ENCODE measurements around the gene ECT2. TPM values are rescaled to one million over a fixed set of nuclear protein-coding genes. Genes with fewer than 3 reads are reported as not detected.
"Not testable (repeated sequence)": the region's sequence is repeated elsewhere in the genome, so short reads cannot be mapped to it uniquely, and the experiment has no call there.

The ECT2 gene
- total RNA-seq, 1 experiment from 2014 or later = 77.4 TPM

DNA sequence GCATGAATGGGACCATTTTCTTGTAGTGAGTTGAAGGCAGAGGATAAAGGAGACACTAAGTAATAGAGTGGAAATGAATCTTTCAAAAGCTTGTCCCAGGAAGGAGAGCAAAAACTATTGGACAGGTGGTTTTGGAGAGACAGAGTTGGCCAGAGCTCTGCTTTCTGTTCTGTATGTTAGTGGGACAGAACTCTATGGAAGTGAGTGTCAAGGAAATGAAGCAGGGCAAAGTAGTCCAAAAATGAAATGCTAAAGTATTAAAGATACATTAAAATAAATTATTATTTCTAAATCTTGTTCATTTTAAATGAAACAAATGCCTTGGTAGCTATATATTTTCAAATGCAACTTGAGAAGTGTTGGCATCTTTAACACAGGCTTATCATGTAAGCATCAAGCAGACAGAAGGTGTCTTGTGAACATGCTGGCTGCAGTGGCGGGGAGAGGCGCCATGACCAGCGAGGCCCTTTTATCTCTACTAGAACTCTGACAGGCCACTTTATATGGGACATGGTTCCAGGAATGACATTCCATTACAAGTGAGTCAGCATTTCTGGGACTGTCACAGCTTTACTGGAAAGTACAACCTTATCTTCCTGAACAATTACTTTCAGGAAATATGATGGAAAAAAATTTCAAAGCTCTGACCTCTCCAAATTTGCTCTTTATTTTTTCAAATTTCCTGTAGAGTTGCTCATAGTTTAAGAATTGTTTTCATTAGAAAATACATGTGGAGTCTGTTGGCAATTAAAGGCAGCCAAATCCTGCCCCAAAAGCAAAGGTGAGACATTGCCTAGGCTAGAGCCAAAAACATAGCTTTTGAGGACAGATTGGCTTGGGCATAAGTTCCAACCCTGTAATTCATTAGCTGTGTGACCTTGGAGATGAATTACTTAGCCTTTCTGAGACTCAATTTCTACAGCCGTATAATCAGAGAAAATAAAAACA is 106.5 kb downstream of the ECT2 start:
- intact Hi-C loops (cut with micrococcal nuclease) = no loop called here
- no peaks in the 10 kb centered on the region for H3K9me3 ChIP-seq (ENCODE audit: low read length)
- no peak overlapping the region for H3K4me3 ChIP-seq (ENCODE audit: low read length)
- BruUV-seq (replicated peaks) = no TSS peak
- ATAC-seq (peak; percentile 22; the same call in 1 of the 2 replicates), DNase-seq (peak; percentile 32)
- no peak for TF ChIP-seq EZH2phosphoT487 (IDR thresholded peaks at IDR 0.05; ENCODE audit: borderline replicate concordance, low read length)
- TF ChIP-seq EZH2 (IDR thresholded peaks at IDR 0.05; ENCODE audit: low read length, unreplicated experiment) = no peak
- TF ChIP-seq, protein P1, sequence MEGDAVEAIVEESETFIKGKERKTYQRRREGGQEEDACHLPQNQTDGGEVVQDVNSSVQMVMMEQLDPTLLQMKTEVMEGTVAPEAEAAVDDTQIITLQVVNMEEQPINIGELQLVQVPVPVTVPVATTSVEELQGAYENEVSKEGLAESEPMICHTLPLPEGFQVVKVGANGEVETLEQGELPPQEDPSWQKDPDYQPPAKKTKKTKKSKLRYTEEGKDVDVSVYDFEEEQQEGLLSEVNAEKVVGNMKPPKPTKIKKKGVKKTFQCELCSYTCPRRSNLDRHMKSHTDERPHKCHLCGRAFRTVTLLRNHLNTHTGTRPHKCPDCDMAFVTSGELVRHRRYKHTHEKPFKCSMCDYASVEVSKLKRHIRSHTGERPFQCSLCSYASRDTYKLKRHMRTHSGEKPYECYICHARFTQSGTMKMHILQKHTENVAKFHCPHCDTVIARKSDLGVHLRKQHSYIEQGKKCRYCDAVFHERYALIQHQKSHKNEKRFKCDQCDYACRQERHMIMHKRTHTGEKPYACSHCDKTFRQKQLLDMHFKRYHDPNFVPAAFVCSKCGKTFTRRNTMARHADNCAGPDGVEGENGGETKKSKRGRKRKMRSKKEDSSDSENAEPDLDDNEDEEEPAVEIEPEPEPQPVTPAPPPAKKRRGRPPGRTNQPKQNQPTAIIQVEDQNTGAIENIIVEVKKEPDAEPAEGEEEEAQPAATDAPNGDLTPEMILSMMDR (conservative IDR thresholded peaks at IDR 0.05; ENCODE audit: low read depth, low read length) = no peak
- H3K9ac ChIP-seq (ENCODE audit: low read length) = no peak overlapping the region
- H4K20me1 ChIP-seq (ENCODE audit: low read length) = no peaks in the 10 kb centered on the region
- peaks cover 42% of the 10 kb centered on the region for H3K27me3 ChIP-seq (ENCODE audit: low read length)
- no peak overlapping the region for H2AFZ ChIP-seq (ENCODE audit: low read length)
- H3F3A ChIP-seq (ENCODE audit: low read length, unreplicated experiment) = no peaks in the 10 kb centered on the region
- no peaks in the 10 kb centered on the region for H3K36me3 ChIP-seq (ENCODE audit: low read depth, low read length)
- no peaks in the 10 kb centered on the region for H3K9me2 ChIP-seq (replicated peaks; ENCODE audit: low read length)
- no peak overlapping the region for H3K4me2 ChIP-seq (ENCODE audit: low read length)
- CTCF ChIA-PET = no interaction called here
- POLR2A ChIA-PET (ENCODE audit: unreplicated experiment) = no interaction called here
- peaks cover 5% of the 10 kb centered on the region; the same call in 1 of the 2 replicates for H3K4me1 ChIP-seq (ENCODE audit: insufficient read depth, low read length)
- no peaks in the 10 kb centered on the region for H3K79me2 ChIP-seq (ENCODE audit: low read length)
- H3K27ac ChIP-seq (ENCODE audit: low read length) = no peak overlapping the region

DNA sequence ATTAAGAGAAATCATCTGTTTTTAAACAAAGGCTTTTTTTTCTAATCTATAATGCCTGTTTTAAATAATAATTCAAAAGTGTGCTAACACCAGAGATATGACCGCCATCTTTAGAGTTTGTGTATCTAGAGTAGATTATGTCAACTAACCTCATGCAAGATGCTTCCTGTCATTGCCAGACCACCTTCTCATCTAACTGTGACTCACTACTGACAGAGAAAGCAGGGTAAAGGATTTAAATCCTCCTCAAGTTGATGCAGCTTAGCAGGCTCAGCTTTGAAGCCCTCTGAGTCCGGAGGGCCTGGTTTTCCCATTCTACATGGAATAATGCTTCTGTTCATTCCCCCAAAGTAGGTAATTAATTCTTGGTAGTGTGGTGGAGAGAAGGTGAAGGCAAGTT is 108.5 kb downstream of the ECT2 start:
- no peaks in the 10 kb centered on the region for H3K9me2 ChIP-seq (replicated peaks; ENCODE audit: low read length)
- intact Hi-C loops (cut with micrococcal nuclease) = no loop called here
- POLR2A ChIA-PET (ENCODE audit: unreplicated experiment) = no interaction called here
- no peak overlapping the region for H3K4me3 ChIP-seq (ENCODE audit: low read length)
- no peaks in the 10 kb centered on the region for H3K36me3 ChIP-seq (ENCODE audit: low read depth, low read length)
- no peak overlapping the region for H2AFZ ChIP-seq (ENCODE audit: low read length)
- no peaks in the 10 kb centered on the region for H3K9me3 ChIP-seq (ENCODE audit: low read length)
- CTCF ChIA-PET = no interaction called here
- no peak for ATAC-seq
- H3F3A ChIP-seq (ENCODE audit: low read length, unreplicated experiment) = no peaks in the 10 kb centered on the region
- H3K79me2 ChIP-seq (ENCODE audit: low read length) = no peaks in the 10 kb centered on the region
- H4K20me1 ChIP-seq (ENCODE audit: low read length) = no peaks in the 10 kb centered on the region
- no peak for DNase-seq
- peaks cover 23% of the 10 kb centered on the region for H3K27me3 ChIP-seq (ENCODE audit: low read length)
- no peak overlapping the region for H3K4me2 ChIP-seq (ENCODE audit: low read length)
- no peak overlapping the region for H3K27ac ChIP-seq (ENCODE audit: low read length)
- BruUV-seq (replicated peaks) = no TSS peak
- no peak overlapping the region for H3K9ac ChIP-seq (ENCODE audit: low read length)
- TF ChIP-seq, protein P1 (conservative IDR thresholded peaks at IDR 0.05; ENCODE audit: low read depth, low read length) = no peak
- TF ChIP-seq EZH2 (IDR thresholded peaks at IDR 0.05; ENCODE audit: low read length, unreplicated experiment) (no peak), EZH2phosphoT487 (IDR thresholded peaks at IDR 0.05; ENCODE audit: borderline replicate concordance, low read length) (no peak)
- peaks cover 5% of the 10 kb centered on the region; the same call in 1 of the 2 replicates for H3K4me1 ChIP-seq (ENCODE audit: insufficient read depth, low read length)

DNA sequence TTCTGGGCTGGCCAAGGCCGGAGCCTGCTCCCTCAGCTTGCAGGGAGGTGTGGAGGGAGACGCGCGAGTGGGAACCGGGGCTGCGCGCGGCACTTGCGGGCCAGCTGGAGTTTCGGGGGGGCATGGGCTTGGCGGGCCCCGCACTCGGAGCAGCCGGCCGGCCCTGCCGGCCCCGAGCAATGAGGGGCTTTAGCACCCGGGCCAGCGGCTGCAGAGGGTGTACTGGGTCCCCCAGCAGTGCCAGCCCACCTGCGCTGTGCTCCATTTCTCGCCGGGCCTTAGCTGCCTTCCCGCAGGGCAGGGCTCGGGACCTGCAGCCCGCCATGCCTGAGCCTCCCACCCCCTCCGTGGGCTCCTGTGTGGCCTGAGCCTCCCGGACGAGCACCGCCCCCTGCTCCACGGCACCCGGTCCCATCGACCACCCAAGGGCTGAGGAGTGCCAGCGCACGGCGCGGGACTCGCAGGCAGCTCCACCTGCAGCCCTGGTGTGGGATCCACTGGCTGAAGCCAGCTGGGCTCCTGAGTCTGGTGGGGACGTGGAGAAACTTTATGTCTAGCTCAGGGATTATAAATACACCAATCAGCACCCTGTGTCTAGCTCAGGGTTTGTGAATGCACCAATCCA is 116.3 kb downstream of the ECT2 start:
- H3K9ac ChIP-seq (ENCODE audit: low read length); BruUV-seq (replicated peaks); H4K20me1 ChIP-seq (ENCODE audit: low read length); H3K4me1 ChIP-seq (ENCODE audit: insufficient read depth, low read length); H3K36me3 ChIP-seq (ENCODE audit: low read depth, low read length); H3K79me2 ChIP-seq (ENCODE audit: low read length); H3F3A ChIP-seq (ENCODE audit: low read length, unreplicated experiment); H3K4me2 ChIP-seq (ENCODE audit: low read length); POLR2A ChIA-PET (ENCODE audit: unreplicated experiment); H3K4me3 ChIP-seq (ENCODE audit: low read length); CTCF ChIA-PET; DNase-seq; H3K9me2 ChIP-seq (replicated peaks; ENCODE audit: low read length); intact Hi-C loops (cut with micrococcal nuclease); H2AFZ ChIP-seq (ENCODE audit: low read length); H3K9me3 ChIP-seq (ENCODE audit: low read length); ATAC-seq; H3K27ac ChIP-seq (ENCODE audit: low read length): not testable (repeated sequence)
- H3K27me3 ChIP-seq (ENCODE audit: low read length) = peaks cover 34% of the 10 kb centered on the region

Measured in PC-3 (cell line).